ENCODE data around the gene KCNK7. TPM values are rescaled to one million over a fixed set of nuclear protein-coding genes. Genes with fewer than 3 reads are reported as not detected.
A peak's percentile ranks its signal among the peaks of the same experiment; 100 is the strongest.

Gene KCNK7
- total RNA-seq, 2 experiments from 2014 or later = 0.27 to 0.37 TPM

- DNase-seq (no peak), ATAC-seq (peak; percentile 2)
- no peaks in the 10 kb centered on the region for H3K27me3 Mint-ChIP-seq
- H3K36me3 Mint-ChIP-seq (ENCODE audit: low read depth) = peaks cover 21% of the 10 kb centered on the region
- H3K27ac Mint-ChIP-seq = peak overlapping the region; percentile 87
- intact Hi-C loops (cut with DNase I, micrococcal nuclease) = loop anchor here in 1 of 2 experiments (1.0 kb wide), 5 partner anchors 21 to 373 kb away; partner anchors contain the start of genes C11orf68, DRAP1, PCNX3 and SCYL1
- CTCF ChIA-PET = interaction anchor here (0.8 to 3.0 kb wide), 6 partner anchors 16 to 193 kb away, joined by 3 to 16 read pairs (median 5); partner anchors contain the start of genes FAM89B and ZNRD2
- H3K4me3 Mint-ChIP-seq = peak overlapping the region; percentile 72
- H3K4me1 Mint-ChIP-seq = peaks cover 48% of the 10 kb centered on the region
- no peaks in the 10 kb centered on the region for H3K9me3 Mint-ChIP-seq (ENCODE audit: low read depth)
- POLR2A ChIA-PET = no interaction called here
Measured at GRCh38 chr11:65545853-65546216, 49.8 kb downstream of the KCNK7 start.

Small RNAs within 50 kb of the gene (microRNA-seq; reads per million reads assigned to microRNA genes)
- gene MIR4690 (ENCODE audit: borderline replicate concordance) = not detected

Other genes starting within 250 kb of the KCNK7 start
- gene TIGD3, start 241.0 kb downstream of the KCNK7 start, total RNA-seq = 1 to 10 TPM in 1 of 2 experiments, under 1 TPM in 1; 0.58 to 1.1 TPM
- 10 to 100 TPM; 13.2 to 14.3 TPM for gene SLC25A45, start 213.2 kb downstream of the KCNK7 start, total RNA-seq
- 10 to 100 TPM; 32.7 to 37.5 TPM for gene FRMD8, start 209.2 kb downstream of the KCNK7 start, total RNA-seq
- 100 to 1,000 TPM; 435 to 569 TPM for gene NEAT1, start 173.0 kb downstream of the KCNK7 start, total RNA-seq
- gene MALAT1, start 96.8 kb downstream of the KCNK7 start, total RNA-seq = 1,000 to 10,000 TPM; 7,016 to 9,748 TPM
- gene SCYL1, start 70.7 kb downstream of the KCNK7 start, total RNA-seq = 10 to 100 TPM; 66.5 to 78.8 TPM
- 10 to 100 TPM; 57.8 to 72.7 TPM for gene LTBP3, start 37.4 kb downstream of the KCNK7 start, total RNA-seq
- 10 to 100 TPM; 50.7 to 56.4 TPM for gene ZNRD2, start 25.3 kb downstream of the KCNK7 start, total RNA-seq
- 10 to 100 TPM; 12.8 to 22.7 TPM for gene FAM89B, start 23.3 kb downstream of the KCNK7 start, total RNA-seq
- 10 to 100 TPM; 88.3 to 98.8 TPM for gene EHBP1L1, start 19.7 kb downstream of the KCNK7 start, total RNA-seq
- 10 to 100 TPM; 47.4 to 54.3 TPM for gene MAP3K11, start 18.4 kb upstream of the KCNK7 start, total RNA-seq
- 10 to 100 TPM; 27.9 to 30.7 TPM for gene PCNX3, start 20.0 kb upstream of the KCNK7 start, total RNA-seq
- gene SIPA1, start 42.3 kb upstream of the KCNK7 start, total RNA-seq = 100 to 1,000 TPM; 181 to 202 TPM
- gene RELA, start 67.1 kb upstream of the KCNK7 start, total RNA-seq = 100 to 1,000 TPM in 1 of 2 experiments, 10 to 100 TPM in 1; 76.9 to 109 TPM
- gene KAT5, start 116.5 kb upstream of the KCNK7 start, total RNA-seq = 10 to 100 TPM; 56.5 to 65.1 TPM
- 10 to 100 TPM; 72.5 to 96.8 TPM for gene RNASEH2C, start 125.0 kb upstream of the KCNK7 start, total RNA-seq
- gene AP5B1, start 185.2 kb upstream of the KCNK7 start, total RNA-seq = 10 to 100 TPM; 11.7 to 14.4 TPM
- gene OVOL1, start 191.3 kb upstream of the KCNK7 start, total RNA-seq = under 1 TPM; 0.09 to 0.19 TPM
- gene SNX32, start 238.2 kb upstream of the KCNK7 start, total RNA-seq = 1 to 10 TPM; 2.9 to 3.0 TPM

All from activated CD4-positive, alpha-beta T cell treated with anti-CD3 and anti-CD28 coated beads for 36 hours (primary cell).